ENCODE data around the gene SHISA7.
"Not testable (repeated sequence)": the region's sequence is repeated elsewhere in the genome, so short reads cannot be mapped to it uniquely, and the experiment has no call there.

The SHISA7 gene

DNA sequence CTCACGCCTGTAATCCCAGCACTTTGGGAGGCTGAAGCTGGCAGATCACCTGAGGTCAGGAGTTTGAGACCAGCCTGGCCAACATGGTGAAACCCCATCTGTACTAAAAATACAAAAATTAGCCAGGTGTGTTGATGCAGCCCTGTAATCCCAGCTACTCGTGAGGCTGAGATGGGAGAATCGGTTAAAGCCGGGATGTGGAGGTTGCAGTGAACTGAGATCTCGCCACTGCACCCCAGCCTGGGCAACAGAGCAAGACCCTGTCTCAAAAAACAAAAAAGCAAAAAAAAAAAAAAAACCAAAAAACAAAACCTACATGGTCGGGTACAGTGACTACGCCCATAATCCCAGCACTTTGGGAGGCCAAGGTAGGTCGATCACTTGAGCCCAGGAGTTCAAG is 33.9 kb downstream of the SHISA7 start:
- not testable (repeated sequence) for DNase-seq

DNA sequence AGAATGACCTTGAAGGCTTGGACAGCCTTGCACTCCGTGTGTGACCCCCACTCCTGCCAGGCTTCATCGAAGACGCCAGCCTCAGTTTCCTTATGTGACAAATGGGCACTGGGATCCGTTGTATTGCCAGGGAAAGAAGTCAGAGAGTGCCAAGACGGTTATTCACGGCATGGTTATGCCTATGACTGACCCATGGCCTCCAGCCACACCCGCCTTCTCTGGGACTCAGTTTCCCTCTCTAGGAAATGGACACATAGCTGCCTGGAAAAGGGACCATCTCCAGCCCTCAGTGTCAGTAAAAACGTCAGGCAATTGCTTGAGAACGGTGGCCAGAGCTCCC is 34.6 kb downstream of the SHISA7 start:
- DNase-seq, result no peak

DNA sequence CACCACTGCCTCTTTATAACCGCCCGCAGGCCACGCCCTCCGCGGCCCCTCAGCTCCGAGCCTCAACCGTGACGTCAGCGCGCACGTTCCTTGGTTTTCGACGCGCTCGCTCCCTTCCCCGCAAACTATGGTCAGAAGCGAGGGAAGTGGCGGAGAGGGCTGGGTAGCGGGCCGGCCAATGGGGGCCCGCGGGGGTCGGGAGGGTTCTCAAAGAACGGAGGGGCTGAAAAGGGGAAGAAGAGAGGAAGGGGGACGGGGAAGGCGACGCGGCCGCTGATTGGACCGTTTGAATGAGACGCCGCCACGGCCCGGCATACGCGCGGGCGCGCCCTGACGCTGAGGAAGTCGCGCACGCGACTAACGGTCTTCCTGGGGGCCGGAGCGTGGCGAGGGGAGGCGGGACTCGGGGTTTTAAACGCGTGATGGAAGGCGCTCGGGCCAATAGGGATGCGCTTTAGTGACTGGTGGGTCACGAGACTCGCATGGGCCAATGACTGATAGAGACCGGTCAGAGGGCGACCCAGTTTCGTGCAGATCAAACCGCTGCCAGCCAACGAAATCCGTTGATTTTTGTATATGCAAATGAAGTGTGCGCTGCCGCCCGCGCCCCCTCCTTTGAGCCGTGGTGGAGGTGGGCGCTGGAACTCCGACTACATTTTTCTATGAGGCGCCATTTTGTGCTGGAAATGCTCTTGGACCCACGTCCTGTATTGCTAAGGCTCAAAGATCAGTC is 35.1 kb downstream of the SHISA7 start:
- DNase-seq, result peak; percentile 99

DNA sequence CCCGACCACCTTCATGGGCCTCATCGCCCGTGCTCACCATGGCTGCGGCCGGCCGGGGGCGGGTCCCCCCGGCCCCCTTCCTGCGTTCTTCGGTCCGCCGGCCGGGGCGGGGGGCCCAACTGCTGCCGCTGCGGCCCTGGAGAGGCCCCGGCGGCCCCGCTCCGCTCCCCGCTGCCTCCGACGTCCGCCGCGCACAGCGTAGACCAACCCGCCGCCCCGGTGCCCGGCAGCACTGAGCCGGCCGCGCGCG is 35.6 kb downstream of the SHISA7 start, which contains the start of gene UBE2S:
UBE2S (minus strand) TSS at position 239 of the 250 bp plus-strand sequence; CDS start at position 40, 199 bp downstream.
- DNase-seq, result not testable (repeated sequence)

DNA sequence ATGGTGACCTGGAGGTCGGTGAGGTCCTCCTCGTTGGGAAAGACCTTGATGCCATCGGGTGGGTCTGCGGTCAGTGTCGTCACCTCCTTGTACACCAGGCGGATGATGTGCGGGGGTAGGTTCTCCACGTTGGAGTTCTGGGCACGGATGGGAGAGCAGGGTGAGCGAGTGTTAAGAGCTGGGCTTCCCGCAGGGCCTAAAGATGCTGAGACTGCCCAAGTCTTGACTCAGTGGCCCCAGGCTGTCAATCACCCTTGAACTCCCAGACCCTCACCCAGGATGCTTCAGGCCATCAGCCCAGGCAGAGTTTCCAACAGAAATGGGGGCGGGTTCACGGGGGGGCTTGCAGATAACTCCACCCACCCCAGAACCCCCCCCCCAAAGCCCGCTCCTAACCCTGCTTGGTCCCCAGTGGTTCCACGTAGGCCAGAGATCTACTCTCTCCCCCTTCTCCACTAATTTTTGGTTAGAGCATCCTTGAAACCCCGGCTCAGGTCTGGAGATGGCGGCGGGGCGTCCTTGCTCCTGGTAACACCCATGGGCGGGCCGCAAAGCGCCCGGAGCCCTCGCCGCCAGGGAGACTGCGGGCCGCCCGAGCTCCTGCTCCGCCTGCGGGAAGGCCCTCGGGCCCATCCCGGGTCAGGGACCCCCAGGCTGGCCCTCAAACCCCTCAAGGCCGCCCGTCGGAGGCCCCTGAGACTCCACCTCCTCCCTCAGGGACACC is 36.1 kb downstream of the SHISA7 start:
- no peak for DNase-seq

DNA sequence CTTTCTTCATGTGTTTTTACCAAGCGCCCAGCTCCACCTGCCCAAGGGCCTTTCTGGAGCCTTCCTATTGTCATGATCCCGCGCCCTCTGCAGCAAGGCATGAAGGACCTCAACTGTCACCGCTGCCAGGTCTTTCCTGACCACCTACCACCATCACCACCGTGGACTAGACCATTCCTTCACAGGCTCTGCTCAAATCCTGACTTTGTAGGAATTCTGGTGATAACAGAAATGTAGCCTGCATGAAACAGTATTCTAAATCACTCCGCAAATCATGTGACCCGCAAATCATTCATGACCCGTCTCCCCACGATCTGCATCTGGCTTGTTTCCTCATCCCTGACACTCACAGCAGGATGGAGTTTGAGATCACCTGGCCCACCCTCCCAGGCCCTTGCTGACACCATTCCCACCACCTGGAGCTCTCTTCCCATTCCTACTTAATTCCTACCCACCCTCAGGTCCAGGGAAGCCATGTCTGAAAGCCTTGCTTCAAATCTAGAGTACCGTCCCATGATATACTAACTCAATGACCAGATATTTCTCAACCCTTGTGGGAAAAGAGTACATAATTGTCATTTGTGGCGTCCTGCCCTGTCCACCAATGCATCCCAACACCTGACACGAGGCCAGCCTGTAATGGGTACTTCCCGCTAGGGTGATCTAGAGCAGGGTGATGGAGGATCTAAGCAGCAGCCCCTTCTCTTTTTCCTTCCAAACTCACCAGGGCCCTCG is 36.8 kb downstream of the SHISA7 start:
- no peak for DNase-seq

DNA sequence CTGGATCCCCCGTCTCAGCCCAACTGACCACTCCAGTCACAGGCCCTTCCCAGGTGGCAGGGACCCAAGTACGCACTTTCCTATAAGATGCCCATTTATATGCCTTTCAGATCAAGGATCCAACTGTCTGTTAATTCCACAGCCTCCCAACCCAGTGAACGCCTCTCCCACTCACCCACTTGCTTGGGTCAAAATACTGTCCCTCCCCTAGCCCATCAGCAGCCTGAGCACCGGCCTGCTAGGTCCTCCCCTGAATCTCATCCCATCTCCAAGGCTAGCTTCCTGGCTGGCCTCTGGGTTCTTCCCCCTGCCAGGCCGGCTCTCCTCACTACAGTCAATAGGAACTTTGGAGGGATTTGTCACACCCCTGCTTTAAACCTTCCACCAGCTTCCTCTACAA is 37.5 kb downstream of the SHISA7 start:
- DNase-seq, result no peak

DNA sequence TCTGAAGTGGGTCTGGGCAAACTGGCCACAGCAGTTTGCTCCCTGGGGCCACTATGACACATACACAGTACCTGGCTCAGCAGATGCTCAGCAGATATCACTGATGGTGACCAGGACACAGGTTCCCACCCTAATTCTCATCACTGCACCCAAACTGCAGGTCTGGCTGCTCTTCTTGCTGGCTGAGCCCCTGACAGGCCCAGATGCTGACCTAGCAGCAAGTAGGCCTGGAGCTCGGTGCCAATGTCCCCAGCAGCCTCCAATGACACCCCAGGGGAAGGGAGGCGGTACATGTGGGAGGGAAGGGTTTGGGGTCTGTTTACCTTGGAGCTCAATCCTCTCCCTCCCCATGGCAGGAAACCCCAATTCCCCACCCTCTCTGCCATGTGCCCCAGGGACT is 40.6 kb downstream of the SHISA7 start:
- DNase-seq, result no peak

DNA sequence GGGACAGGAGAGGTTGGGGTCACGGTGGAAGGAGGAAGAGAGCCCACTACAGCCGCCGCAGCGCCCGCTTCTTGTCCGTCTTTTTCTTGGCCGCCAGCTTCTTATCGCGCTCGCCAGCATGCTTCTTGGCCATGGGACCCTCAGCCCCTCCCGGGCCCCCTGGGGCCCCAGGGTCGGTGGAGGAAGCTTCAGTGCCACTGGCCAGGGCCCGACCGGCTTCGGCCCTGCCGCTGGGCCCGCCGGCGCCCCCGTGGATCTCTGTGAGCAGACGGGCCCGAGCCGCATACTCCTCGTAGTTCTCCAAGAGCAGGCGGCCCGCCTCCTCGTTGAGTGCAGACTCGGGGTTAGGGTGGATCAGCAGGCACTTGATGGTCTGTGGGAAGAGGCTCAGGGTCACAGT is 41.7 kb downstream of the SHISA7 start:
- not testable (repeated sequence) for DNase-seq

DNA sequence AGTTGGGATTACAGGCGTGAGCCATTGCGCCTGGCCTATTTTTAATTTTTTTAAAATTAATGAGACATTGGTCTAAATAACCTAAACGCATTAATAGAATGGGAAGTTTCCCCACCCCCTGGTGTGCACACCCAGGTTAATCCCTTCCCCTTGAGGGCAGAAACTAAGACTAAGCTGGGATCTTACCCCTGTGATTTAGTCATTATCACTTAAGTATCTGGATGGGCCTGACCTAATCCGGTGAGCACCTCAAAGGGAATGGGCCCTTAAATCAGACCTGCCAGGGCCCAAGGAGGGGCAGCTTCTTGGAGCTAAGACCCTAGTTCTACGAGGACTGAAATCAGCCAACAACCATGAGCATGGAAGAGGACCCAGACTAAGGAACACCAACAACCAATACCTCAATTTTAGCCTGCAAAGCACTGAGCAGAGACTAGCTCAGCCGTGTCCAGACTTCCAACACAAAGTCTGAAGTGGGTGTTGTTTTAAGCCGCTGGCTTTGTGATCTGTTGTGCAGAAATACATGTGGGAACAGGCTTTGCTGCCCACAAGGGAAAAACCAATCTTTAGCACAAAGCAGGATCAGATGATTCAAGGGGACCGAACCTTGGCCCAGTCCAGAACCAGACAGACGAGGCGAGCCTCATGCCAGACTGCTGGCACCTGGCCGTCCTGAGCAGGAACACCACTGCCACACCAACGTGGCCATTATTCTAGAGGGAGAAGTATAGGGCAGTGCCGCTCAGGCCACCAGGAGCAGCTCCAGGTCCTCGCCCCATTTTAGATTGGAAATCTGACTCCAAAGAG is 42.6 kb downstream of the SHISA7 start:
- no peak for DNase-seq

DNA sequence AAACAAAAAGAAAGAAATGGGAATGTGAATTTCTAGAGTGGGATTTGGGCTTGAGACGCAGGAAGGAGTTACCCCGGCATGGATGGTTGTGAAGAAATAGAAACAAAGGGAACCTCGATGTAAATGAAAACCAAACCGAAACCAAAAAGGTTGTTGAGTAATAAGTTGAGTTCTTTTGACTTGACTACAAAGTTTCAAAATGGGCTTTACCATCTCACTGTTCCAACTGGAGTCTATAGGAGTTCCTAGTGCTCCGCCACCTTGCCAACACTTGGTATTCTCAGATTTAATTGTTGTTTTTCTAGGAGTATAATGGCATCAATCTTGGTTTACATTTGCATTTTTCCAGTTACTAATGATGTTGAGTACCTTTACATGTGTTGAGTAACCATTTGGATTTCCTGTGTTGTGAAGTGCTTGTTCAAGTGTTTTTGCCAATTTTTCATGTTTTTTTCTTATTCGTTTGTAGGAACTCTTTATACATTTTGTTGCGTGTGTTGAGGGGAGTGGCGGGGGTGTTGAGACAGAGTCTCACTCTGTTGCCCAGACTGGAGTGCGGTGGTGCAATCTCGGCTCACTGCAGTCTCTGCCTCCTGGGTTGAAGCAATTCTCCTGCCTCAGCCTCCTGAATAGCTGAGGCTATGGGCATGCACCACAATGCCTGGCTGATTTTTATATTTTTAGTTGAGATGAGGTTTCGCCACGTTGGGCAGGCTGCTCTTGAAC is 44.7 kb downstream of the SHISA7 start:
- DNase-seq, result no peak

DNA sequence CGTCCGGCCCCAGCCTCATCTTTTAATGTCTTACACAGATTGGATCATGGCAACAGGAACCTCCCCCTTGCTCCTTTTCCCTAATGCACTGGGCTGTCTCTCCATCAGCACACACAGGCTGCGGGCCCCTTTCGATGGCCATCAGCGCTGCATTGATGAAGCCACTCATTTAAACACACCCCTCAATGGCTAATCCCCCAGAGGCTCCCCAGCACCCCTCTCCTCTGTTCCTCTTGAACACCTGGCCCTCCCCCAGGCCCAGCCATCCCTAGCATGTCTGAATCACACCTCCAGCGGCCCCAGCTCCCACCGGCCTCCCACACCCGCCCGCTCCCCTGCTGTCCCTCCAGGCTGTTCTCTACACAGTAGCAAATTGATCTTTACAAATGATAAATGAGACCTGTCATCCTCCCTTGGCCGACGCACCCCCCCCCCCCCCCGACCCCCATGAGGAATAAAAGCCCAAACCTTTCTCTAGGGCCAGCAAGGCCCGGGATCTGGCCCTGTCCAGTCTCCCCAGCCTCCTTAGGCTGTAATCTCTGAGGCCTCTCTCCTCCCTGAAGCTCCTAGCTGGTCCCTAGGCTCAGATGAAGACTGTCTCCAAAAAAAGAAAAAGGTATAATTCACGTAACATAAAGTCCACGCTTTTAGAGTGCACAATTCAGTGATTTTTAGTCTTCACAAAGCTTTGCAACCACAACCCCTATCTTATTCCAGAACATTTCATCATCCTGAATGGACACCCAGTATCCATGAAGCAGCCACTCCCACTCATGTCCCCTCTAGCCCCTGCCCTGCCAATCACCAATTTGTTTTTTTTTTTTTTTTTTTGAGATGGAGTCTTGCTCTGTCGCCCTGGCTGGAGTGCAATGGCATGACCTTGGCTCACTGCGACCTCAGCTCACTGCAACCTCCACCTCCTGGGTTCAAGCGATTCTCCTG is 50.0 kb downstream of the SHISA7 start:
- peak; percentile 10 for DNase-seq

DNA sequence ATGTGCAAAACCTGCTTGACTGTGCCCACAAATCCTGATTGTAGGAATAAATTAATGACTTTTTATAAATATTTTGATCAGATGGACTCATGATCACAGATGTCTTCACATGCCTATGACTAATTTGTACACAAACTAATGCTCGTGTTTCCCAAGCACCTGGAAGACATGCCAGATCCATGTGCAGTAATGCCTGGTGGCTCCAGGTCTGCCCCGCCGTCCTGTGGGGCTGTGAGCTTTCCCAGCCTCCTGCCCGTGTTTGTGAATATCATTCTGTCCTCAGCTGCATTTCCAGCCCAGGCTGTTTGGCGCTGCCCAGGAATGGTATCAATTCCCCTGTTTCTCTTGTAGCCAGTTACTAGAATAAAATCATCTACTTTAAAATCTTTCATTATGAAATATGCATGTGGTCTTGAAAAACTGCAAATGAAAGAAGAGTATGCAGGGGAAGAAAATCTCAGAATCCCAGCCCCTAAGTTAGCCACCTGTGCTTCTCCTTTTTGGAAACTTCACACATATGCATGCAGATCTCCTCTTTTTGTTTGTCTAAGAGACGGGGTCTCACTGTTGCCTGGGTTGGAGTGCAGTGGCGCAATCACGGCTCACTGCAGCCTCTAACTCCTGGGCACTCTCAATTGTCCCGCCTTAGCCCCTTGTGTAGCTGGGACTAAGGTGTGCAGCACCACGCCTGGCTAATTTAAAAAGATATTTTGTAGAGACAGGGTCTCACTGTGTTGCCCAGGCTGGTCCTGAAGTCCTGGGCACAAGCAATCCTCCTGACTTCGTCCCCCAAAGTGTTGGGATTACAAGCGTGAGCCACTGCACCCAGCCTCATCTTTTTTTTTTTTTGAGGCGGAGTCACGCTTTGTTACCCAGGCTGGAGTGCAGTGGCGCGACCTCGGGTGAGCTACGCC is 51.1 kb downstream of the SHISA7 start:
- peak; percentile 6 for DNase-seq

DNA sequence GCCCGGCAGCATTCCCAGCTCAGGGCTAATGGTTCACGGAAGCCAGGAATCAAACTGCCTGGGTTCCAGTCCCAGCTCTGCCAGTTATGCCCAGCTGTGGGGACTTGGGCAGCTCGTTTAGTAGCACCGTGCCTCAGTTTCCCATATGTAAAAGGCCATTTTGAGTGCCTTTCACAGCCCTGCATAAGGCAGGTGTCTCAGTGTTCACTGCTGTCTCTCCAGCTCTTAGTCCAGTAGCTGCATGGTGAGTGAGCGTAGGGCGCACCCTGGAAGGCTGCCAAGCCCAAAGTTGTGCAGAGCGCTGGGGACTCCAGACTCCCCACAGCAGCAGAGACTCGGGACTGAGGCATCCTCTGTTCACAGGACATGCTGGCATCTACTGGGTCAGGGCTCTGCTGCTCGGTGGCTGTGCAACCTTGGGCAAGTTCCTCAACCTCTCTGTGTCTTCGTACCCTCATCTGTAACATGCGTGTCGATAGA is 51.9 kb downstream of the SHISA7 start:
- DNase-seq, result peak; percentile 22

DNA sequence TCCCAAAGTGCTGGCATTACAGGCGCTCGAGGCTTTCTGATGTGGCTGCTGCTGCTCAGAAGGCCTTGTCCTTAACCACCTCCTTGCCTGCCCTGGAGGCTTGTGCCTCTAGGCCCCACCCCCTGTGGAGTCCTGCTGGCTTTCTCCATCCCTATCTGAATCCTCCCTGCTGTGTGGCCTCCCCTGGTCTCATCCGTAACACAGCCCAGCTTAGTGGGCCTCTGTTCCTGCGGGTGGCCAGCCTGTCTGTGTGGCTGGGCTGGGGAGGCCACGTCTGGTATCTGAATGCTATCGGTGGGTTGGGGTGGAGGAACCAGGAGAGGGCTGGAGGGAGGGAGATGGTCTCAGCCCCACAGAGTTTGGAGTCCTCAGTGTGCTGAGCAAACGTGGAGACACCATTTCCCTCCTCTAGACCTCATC is 52.6 kb downstream of the SHISA7 start:
- peak; percentile 18 for DNase-seq

DNA sequence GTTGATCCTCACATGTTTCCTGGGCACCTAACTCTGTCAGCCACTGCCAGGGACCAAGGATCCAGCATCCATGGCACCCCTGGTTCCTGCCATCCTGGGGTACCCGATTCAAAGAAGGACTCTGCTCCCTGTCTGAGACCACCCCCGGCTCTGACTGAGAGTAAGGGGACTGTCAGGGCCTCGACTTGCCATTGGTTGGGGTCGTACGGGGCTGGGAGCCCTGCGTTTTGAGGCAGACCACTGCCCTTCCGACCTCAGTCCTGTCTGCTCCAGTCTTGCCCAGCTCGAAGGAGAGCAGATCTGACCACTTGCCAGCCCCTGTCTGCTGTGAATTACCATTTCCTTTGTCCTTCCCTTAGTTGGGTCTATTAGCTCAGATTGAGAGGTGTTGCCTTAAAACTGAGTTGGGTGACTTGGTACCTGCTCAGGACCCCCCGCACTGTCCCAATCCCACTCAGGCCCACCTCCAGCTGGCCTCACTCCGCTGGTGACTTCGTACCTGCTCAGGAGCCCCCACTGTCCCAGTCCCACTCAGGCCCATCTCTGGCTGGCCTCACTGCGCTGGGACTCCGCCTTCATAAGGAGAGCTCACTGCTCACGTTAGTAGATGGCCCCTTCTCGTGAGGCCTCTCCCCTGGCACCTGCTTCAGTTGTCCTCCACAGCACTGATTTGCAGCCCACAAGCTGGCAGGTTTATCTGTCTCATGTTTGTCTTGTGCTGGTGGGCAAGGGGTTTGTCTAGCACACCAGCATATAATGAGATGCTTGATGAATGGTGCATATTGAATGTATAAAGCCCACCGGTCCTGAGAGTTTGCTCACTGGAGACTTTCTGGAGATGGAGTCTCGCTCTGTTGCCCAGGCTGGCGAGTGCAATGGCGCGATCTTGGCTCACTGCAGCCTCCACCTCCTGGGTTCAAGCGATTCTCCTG is 53.4 kb downstream of the SHISA7 start:
- DNase-seq, result peak; percentile 15

DNA sequence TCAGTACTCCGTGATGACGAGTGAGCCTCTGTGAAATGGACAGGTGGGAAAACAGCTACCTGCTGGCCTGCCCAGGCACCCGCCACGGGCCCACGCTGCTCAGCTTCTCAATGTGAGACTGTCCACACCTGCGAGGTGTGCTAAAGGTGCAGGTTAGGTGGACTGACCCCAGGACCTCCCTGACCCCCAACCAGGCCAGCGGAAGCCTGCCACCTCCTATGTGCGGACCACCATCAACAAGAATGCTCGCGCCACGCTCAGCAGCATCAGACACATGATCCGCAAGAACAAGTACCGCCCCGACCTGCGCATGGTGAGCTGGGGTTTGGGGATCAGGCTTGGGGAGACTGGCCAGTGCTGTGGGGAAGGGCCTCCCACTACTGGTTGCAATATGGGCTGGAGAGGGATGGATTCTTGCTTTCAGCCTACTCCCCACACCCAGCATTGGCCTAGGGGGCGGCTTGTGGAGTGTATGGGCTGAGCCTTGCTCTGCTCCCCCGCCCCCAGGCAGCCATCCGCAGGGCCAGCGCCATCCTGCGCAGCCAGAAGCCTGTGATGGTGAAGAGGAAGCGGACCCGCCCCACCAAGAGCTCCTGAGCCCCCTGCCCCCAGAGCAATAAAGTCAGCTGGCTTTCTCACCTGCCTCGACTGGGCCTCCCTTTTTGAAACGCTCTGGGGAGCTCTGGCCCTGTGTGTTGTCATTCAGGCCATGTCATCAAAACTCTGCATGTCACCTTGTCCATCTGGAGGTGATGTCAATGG is 55.2 kb downstream of the SHISA7 start:
- no peak for DNase-seq

DNA sequence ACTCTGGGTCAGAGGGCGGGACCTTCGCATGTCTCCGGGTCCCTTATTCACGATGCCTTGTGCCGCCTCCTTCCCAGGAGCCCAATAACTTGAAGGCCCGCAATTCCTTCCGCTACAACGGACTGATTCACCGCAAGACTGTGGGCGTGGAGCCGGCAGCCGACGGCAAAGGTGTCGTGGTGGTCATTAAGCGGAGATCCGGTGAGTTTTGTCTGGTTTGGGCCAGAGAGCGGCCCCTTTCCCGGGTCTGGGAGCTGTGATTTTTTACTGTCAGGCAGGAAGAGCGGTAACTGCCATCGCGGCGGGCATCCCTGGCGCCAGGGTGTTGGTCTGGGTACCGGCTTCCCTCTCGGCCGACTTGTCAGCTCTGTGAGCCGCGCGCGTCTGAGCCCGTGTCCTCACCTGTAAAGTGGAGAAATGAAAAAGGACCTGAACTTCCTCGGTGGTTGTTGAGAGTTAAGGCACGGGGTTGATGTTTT is 56.6 kb downstream of the SHISA7 start:
- no peak for DNase-seq

Data from right hindlimb (tissue), 1 donor.